ENCODE results near the gene HOXA3.

DNA sequence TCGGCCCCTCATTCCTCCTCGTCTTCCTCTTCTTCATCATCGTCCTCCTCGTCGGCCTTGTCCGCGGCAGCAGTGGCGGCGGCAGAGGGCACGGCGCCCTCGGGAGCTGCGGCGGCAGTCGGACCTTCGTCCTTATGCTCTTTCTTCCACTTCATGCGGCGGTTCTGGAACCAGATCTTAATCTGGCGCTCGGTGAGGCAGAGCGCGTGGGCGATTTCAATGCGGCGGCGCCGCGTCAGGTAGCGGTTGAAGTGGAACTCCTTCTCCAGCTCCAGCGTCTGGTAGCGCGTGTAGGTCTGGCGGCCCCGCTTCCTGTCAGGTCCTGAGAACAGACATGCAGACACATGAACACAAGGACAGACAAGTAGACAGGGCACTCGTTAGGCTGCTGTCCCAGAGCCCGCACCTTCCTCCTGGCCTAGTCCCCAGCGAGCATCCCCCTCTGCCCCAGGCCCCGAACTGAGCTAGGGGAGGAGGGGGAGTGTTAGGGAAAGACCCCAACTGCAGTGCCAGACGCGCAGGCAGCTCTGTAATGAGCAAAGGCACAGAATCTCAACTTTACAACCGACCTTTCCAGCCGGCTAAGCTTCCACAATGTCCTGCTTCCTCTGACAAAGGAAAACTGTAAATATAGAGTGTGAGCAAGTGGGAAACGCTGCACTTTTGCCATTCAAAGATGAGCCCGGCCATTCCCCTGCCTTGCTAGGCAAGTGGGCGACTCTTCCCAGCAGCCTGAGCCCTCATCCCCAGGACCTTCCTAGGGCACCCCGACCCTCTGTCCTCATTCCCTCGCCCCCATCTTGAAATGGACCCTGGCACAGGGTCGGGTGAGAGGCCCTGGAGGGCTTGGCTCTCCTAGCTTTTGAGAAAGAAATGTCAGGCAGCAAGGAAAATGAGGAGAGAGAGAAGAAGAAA is 2.8 kb upstream of the HOXA3 start:
- TF ChIP-seq ZC3H4 (CRISPR knock-in tag; IDR thresholded peaks at IDR 0.05; ENCODE audit: borderline replicate concordance) = no peak
- no peak for TF ChIP-seq ETV6 (CRISPR knock-in tag; conservative IDR thresholded peaks at IDR 0.05)

All from HepG2 (cell line).